HG03108 (cell line): ENCODE results near the gene CLDN7.

Experiments used
- ATAC-seq: cut with Tn5 transposase; IDR thresholded peaks from one replicate; pipeline ENCODE4 v1.9.1; 2021; ENCODE audit warnings: moderate library complexity; ENCODE audit not compliant: unreplicated experiment

The CLDN7 gene

DNA sequence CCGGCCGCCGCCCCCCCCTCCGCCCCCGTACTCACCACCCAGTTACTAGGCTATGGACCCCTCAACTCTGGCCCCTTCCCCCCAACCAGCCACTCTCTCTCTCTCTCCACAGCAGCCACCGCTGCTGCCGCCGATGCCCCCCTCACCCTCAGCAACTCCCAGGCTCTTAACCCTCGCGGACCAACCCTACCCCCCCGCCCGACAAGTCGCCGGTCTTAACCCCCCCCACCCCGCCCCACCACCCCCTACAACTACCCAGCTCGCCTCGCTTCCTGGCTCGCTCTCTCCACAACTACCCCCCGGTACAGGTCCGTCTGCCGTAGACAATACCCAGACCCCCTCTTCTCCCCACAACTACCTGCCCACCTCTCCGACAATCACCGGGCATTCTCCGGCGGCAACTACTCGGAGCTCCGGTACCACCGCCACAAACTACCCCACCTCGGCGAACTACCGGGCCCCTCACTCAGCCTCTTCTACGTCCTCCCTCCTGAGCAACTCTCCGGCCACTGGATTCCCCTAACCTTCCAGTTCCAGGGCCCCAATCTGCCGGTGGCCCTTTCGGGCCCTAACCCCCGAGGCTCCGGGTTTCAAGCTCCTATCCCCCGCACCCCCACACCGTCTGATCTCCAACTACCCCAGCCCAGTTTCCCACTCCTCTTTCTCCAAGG lies 23.7 kb downstream of the CLDN7 start:
- ATAC-seq = no peak

DNA sequence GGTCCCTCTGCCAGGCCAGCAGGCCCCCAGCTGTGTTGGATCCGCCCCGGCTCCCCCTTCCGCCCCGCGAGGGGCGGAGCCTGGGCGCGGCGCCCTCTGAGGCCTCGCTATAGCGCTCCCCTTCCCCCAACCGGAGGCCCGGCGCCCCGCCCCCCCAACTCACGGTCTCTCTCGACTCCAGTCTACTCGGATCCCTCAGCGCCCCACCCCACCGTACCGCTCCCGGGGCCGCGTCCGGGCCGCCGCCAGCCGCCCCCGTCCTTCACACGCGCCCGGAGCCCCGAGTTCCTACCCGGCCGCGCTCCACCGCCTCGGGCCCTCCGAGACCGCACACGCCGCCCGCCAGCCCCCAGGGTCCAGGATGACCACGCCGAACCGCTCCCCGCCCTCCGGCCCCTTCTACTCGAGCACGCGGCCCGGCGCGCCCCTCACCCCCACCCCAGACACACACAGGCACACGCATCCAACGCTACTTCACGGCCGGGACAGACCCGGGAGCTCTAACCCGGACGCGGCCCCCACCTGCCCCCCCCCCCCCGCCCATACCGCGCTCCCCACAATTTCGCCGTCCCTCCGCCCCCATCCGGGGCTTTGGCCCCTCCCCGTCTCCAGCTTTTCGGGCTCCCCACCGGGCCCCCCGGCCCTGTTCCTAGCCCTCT lies 24.4 kb downstream of the CLDN7 start:
- no peak for ATAC-seq

DNA sequence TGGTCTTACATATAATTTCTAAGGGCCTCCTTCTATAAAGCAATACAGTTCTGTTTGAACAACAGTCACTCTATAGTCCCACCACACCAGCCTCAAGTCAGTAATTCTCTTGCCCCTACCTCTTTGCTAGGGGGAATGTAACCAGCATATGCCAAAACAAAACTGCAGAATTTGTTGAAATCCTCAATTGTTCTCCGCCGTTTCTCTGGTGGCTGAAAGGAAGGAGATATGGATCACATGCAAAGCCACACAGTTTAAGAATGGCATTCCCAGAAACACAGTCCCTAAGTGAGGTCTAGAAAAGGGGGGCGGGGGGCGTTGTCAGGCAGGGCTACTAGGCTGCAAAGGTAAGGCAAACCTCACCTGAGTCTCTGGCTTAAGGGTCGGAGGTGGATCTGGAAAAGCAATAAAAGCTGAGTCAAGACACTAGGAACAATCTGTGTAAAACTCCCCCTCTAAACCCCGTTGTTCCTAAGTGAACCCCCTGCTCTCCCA lies 25.0 kb downstream of the CLDN7 start:
- no peak for ATAC-seq

DNA sequence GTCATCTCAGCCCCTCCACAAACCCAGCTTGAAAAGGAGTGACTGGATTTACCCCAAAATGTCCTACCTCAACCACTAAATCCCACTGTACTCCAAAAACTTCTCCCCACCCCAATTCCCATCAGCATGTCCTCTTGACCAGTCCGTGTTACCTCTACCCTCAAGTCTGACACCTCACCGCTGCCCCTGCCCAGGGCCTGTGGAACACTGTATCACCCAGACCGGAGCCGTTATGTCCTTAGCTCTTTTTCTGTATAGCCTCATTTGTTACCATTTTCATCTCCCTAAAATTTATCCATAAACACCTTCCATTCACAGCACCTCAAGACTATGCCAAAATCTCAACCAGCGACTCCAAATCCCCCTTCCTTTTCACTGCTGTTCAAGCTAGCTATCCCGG lies 25.5 kb downstream of the CLDN7 start:
- no peak for ATAC-seq

- no peak for ATAC-seq
Observed at GRCh38 chr17:7235693-7236665, 26.3 kb downstream of the CLDN7 start.

- ATAC-seq = peak; percentile 44
Observed at GRCh38 chr17:7234083-7234951, 28.0 kb downstream of the CLDN7 start, which contains the start of gene DVL2. TSS of gene DVL2 (minus strand) at chr17:7234517. CDS start at chr17:7234262, 255 bp downstream.

GRCh38 chr17:7233701-7234082 lies 28.6 kb downstream of the CLDN7 start:
- ATAC-seq = no peak

- ATAC-seq = no peak
Observed at GRCh38 chr17:7232114-7232513, 30.2 kb downstream of the CLDN7 start.

DNA sequence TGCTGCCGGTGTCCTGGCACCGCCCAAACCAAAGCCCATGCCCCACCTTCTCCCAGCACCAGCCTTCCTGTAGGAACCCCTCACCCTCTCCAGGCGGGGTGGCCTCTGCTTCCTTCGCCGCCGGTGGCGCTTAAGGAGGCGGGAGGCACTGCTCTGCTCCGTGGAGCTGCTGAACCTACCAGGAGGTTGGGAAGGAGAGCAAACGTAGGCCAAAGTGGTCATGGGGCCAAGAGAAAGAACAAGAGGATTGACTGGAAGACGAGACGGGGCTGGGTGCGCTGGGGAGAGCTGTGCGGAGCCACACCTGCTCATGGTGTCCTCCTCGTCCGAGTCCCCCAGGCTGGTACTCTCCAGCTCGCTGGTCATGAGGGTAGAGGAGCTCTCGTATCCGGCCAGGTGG lies 32.8 kb downstream of the CLDN7 start:
- ATAC-seq = no peak

DNA sequence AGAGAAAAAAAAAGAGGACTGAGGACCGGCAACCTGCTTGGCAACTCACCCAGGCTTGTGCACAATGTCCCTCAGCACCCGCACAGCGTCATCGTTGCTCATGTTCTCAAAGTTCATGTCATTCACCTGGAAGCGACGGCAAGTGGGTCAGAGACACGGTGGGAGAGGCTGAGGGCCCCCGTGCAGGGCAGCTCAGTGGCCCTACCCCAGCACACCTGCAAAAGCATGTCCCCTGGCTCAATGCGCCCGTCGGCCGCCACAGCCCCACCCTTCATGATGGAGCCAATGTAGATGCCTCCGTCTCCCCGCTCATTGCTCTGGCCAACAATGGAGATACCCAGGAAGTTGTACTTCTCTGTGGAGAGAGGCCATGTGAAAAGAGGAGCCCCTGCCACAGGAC lies 33.4 kb downstream of the CLDN7 start:
- ATAC-seq = no peak

GRCh38 chr17:7226721-7227710 lies 35.3 kb downstream of the CLDN7 start:
- no peak for ATAC-seq

- ATAC-seq = no peak
Observed at GRCh38 chr17:7225711-7226331, 36.5 kb downstream of the CLDN7 start.

GRCh38 chr17:7224661-7225111 lies 37.6 kb downstream of the CLDN7 start:
- ATAC-seq = no peak

- no peak for ATAC-seq
Observed at GRCh38 chr17:7224110-7224509, 38.2 kb downstream of the CLDN7 start.

- no peak for ATAC-seq
Observed at GRCh38 chr17:7223375-7223774, 38.9 kb downstream of the CLDN7 start.

GRCh38 chr17:7222972-7223292 lies 39.3 kb downstream of the CLDN7 start:
- no peak for ATAC-seq

- no peak for ATAC-seq
Observed at GRCh38 chr17:7222093-7222971, 39.9 kb downstream of the CLDN7 start.
